ENCODE measurements around the gene C20orf173. TPM values are rescaled to one million over a fixed set of nuclear protein-coding genes. Genes with fewer than 3 reads are reported as not detected.
A peak's percentile ranks its signal among the peaks of the same experiment; 100 is the strongest.

C20orf173 gene
- total RNA-seq, 1 experiment from 2014 or later, result not detected

GRCh38 chr20:35527122-35527769 is 2.2 kb downstream of the C20orf173 start (continued):
- TF ChIP-seq ZMAT4 (CRISPR knock-in tag; IDR thresholded peaks at IDR 0.05), result no peak
- TF ChIP-seq NR3C1 (CRISPR knock-in tag; conservative IDR thresholded peaks at IDR 0.05; ENCODE audit: low read depth), result no peak

GRCh38 chr20:35525639-35526038 is 3.8 kb downstream of the C20orf173 start:
- Mint-ChIP-seq H3K27me3 (ENCODE audit: low read depth) (no peaks in the 10 kb centered on the region; the same call in 1 of the 2 replicates), H3K9me3 (peaks cover 18% of the 10 kb centered on the region), H3K4me3 (no peak overlapping the region), H3K27ac (no peak overlapping the region), H3K4me1 (no peaks in the 10 kb centered on the region), H3K36me3 (peaks cover 4% of the 10 kb centered on the region; the same call in 1 of the 2 replicates)
- ATAC-seq (no peak), DNase-seq (ENCODE audit: low spot score) (no peak)
- ChIA-PET CTCF (interaction anchor here (0.9 kb wide), 1 partner anchor 18 kb away, joined by 3 read pairs; no protein-coding TSS in a partner anchor), POLR2A (no interaction called here)
- TF ChIP-seq ZSCAN18 (CRISPR knock-in tag; IDR thresholded peaks at IDR 0.05) (no peak), SMAD4 (CRISPR knock-in tag; IDR thresholded peaks at IDR 0.05) (no peak), USF2 (CRISPR knock-in tag; IDR thresholded peaks at IDR 0.05) (no peak), PREB (CRISPR knock-in tag; IDR thresholded peaks at IDR 0.05; ENCODE audit: borderline replicate concordance) (no peak), SP1 (CRISPR knock-in tag; conservative IDR thresholded peaks at IDR 0.05) (no peak), MLX (CRISPR knock-in tag; IDR thresholded peaks at IDR 0.05) (no peak), CDX4 (CRISPR knock-in tag; IDR thresholded peaks at IDR 0.05; ENCODE audit: borderline replicate concordance) (no peak)

- ATAC-seq (peak; percentile 97), DNase-seq (ENCODE audit: low spot score) (peak; percentile 69)
- ChIA-PET POLR2A (no interaction called here), CTCF (no interaction called here)
- peaks cover 18% of the 10 kb centered on the region for H3K9me3 Mint-ChIP-seq
- TF ChIP-seq CTCF (IDR thresholded peaks at IDR 0.05) (peak; percentile 40), ZSCAN18 (CRISPR knock-in tag; IDR thresholded peaks at IDR 0.05) (0 out of 2 replicates have a peak, but pooled peaks have one; percentile 27), TEAD1 (CRISPR knock-in tag; IDR thresholded peaks at IDR 0.05) (no peak)
- no peaks in the 10 kb centered on the region; the same call in 1 of the 2 replicates for H3K27me3 Mint-ChIP-seq (ENCODE audit: low read depth)
- no peak overlapping the region for H3K27ac Mint-ChIP-seq
- no peak overlapping the region for H3K4me3 Mint-ChIP-seq
- peaks cover 4% of the 10 kb centered on the region; the same call in 1 of the 2 replicates for H3K36me3 Mint-ChIP-seq
- no peaks in the 10 kb centered on the region for H3K4me1 Mint-ChIP-seq
Observed at GRCh38 chr20:35523298-35523888, 6.1 kb downstream of the C20orf173 start.
